ENCODE measurements around the gene TCF4.

The TCF4 gene

DNA sequence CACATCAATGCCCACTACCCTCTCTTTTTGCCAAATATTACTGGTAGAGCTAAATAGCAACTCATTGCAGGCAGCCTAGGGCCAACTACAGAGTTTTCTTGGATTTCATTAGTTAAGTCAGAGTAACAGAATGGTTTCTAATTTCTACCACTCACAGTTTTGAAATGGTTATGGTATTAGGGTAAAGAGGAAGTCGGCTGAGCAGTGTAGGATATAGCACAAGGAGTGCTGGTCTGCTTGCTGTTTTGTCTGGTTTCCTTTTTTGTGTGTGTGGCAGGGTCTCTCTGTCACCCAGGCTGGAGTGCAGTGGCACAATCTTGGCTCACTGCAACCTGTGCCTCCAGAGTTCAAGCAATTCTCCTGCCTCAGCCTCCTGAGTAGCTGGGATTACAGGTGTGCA, 339.5 kb downstream of the TCF4 start:
- DNase-seq = no peak

DNA sequence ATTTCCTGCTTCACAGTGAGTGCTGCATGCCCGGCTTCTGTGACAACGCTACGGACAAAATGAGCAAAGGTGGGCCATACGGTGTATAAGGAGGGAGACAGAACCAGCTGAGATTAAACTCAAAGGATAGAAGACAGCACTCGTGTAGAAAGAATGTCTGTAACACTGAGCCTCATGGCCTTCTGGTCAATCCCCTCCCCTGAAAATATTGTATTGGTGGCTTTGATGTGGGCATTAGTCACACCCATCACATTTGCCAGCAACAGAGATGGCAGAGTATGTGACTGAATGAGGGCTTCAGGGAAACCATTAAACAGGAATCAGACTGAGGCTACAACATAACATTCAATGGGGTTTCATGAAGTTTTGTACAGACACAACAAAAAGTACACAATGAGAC, 341.0 kb downstream of the TCF4 start:
- DNase-seq = no peak

DNA sequence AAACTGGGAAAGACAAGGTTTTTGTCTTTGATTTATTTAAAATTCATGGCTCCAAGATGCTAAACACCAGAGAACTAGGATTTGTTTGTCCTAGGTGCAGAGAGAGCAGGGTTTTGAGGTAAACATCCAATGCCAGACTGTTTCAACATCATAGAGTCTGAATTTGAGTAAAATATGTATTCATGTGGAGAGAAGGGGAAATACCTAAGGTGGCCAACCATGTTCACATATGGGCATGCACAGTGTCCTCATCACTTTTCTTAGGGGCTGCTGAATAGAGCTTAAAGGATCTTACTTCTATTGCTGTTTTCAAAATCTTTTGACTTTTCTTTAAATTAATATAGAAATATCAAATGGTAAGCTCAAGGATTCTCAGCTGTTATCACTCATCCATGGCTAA, 341.7 kb downstream of the TCF4 start:
- no peak for DNase-seq

DNA sequence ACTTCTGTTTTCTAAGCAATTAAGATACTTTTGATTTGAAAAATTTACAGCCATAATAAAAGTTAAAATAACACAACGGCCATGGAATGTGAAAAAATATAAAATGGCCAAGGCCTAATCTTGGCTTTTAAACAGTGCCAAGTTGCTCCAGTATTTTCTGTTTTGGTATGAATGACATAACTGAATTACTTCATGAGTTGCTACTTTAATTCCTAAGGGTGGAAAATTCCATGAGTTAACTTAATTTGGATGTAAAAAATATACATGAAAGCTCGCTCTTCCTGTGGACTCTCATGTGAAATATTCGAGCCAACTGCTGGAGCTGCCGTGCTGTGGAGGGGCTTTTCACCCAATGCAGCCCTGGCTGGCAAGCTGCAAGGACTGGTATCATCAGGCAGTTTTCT, 342.8 kb downstream of the TCF4 start:
- DNase-seq = no peak

DNA sequence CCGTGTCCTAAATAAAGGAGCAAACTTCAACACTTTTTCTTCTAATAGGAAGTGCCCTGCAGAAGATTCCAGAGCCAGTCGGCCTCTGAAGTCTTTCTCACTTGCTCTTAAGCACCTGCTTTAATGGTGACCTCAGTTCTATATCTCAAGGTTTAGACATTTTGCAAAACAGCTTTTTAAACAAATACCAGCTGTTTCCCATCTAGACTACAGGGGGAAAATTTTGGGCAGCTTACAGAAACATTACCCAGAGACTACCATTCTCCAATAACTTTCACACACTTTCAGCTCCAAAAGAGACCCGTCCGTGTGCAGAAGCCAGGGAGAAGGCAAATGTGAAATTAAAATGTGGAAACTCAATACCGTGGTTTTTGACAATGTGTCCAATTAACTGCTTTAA, 343.4 kb downstream of the TCF4 start:
- no peak for DNase-seq

DNA sequence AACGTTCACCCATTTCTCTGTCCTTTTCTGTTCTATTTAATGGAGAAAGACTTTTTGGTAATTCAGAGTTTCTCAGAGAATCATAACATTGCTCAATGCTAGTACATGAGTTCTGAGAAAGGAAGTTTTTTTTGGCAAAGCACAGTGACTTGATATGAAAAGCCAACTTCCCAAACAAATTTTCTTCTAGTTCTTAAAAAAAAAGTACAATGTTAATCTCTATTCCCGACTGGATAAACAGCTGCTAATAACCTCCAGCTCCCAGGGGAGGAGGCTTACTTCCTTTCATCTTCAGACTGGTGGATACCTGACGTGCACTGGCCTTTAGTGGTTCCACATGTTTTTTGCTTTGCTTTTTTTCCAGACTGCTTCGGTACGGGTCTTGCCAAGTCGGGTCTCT, 344.1 kb downstream of the TCF4 start:
- DNase-seq = no peak

DNA sequence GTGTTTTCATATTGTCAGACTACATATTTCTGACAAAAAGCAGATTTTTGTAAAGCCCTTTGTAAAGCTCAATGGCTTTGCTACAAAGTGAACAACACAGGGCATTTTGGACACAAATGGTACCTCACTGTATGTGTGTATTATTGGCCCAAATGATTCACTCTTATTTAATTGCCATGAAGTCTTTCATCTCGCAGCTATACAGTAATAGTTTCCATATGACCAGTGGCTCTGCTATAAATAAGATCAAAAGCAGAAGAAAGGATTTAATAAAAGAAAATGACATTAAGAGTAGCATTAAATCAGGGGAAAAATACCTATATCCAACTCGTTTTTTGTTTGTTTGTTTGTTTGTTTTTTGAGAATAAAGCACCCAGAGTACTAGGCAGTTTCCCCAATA, 344.7 kb downstream of the TCF4 start:
- no peak for DNase-seq

DNA sequence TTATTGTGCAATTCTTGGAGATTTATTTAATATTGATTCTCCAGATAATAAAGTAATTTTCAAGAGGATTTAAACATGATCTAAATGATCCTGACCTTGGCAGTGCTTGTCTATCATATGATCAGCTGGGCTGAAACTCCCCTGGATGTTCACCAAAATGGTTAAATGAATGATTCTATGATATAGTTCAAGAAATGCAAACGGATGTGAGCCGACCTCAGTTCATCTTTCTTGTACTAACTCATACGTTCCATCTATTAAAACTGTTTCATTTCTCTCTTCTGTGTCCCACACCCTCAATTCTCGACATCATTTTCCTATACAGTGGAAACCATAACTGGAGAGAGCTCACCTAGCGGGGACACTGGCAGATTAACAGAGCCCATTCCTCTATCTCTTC, 347.0 kb downstream of the TCF4 start:
- DNase-seq = no peak

DNA sequence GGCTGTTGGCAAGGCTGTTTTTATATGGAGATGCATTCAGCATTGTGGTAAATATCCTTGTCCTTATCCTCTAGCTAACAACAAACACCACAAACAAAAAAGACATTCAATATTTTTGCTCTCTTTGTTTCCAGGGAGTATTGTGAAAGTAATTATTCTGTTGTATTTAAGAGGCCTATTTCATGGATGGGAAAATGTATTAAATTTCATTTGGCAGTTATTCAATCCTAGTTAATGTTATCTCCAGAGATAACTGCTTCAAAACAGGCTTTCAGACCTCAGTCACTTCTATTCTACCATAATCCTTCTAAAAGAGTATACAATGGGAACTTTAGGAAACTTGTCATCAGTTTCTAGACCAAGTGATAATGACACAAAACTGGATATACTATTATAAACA, 348.3 kb downstream of the TCF4 start:
- no peak for DNase-seq

DNA sequence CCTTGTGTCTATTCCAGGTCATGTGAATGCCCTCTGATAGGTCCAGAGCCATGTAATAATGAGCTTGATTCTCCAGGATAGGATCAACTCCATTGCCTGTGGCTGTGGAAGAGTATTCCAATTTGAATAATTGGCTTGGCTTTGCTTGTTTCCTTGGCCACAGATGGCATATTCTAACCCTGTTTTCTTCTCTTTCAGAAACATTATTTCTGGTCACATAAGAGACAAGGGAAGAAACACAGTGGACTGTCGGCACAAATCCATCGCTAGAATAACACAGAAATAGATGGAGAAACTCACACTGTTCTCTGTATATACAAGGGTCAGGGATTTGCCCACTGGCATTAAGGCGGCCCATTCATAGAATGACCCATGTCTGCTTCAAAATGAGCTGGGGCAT, 350.3 kb downstream of the TCF4 start:
- no peak for DNase-seq

DNA sequence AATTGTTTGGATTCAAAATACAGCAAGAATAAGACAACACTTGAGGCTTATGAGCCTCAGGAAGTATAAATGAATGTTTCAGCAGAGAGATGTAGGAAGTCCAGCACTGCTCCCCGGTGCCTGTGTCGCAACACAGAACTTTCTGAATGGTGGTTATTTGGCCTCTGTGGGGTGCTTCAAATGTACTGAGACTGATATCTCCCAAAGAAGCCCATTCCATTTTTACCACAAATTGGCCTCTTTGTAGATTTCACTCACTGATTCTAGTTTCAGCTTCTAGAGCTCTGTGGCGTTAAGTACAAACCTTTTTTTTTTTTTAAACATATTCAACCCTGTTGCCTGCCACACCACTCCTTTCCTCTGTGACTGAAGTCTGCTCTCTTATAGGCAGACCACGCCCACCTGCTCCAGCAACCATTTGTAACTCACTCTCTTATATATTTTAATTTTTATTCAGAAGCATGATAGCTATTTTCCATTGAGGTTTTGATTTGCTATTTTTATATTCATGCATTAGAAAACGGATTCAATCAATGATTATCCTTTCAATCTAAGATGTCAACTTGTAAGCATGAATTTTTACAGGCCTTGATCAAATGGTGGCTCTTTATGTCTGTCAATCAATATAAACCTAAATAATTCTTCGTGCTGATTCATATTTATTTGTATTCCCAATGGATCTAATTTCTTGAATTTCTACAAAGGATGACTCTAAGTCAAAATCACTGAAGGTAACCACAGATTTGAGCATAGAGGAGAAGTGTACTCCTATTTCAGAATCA, 351.7 kb downstream of the TCF4 start:
- DNase-seq = no peak

DNA sequence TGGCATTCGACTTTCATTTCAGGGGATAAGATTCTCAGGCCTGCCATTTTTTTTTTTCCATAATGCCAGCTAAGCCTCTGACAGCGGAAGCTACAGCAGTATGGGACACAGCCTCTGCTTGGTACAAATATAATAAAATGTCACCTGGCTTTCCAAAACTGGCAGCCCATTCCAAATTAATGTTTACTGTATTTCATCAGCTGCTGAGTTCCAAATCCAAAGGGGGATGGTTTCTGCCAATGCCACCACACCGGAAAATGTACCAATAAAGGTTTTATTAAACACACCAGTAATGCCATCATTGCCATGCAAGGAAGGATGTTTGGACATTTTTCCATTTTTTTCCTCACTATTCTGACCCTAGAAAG, 352.9 kb downstream of the TCF4 start:
- DNase-seq = no peak

DNA sequence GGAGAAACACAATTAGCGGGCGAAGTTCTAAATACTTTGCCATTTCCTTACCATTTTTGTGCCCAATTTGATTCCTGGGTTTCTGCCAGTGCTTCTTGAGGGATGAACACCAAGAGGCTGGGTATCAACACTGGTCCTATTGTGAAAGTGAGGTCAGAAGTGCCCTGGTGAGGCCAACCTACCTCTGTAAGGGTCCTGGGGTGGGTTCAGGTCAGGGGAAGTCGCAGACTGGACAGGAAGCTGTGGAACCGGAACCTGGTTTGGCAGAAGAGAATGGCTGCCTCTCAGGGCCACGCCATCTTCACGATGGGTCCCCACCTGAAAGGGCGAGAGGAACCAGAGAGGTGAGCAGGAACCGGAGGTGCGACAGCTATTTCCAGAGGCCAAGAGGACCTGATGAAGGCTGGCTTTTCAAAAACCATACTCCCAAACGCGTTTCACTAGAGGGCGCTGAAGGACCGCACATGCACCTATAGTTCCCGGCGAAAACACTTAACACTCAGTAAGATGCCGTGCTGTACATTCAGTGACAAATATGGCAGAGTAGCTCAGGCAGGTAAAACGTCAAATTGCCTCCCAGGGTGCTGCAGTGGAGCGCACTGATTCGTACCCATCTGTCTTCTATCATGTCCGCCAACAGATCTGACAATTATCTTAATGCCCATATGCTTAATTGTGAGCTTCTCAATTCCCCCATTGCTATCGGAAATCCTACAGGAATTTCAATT, 353.5 kb downstream of the TCF4 start:
- peak; percentile 55 for DNase-seq

DNA sequence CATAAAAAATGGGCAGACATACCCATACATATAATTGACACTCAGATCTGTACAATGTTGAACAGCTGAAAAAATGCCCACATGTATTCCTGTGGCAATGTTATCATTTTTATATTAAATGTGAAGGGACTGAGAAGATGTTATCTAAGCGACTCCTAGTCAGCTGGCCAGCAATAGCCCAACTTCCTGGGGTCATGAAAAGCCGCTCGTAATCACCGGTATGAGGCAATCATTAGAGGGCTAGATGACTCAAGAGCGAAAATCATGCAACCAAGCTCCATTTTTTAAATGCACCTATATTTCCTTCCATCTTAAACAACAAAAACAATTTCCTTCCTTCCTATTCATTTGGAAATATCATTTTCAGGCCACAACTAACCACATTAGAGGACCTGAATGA, 354.1 kb downstream of the TCF4 start:
- no peak for DNase-seq

DNA sequence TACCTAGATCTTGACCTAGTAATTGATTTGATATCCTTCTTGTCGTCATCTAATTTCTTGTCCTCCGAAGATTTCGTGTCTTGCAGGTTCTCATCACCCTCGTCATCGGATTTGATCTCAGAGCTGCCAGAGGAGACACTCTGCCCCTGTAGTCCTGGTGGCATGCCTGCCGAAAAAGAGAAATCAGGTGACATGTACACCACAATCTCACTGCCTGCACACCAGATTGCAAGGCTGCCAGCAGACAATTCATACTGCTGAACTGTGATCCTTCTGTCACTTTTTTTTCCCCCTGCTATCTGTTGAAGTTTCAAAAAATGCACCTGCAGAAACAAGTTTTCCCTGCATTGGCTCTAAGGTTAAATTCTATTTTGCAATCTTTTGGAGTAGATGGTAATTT, 355.5 kb downstream of the TCF4 start:
- DNase-seq = no peak

DNA sequence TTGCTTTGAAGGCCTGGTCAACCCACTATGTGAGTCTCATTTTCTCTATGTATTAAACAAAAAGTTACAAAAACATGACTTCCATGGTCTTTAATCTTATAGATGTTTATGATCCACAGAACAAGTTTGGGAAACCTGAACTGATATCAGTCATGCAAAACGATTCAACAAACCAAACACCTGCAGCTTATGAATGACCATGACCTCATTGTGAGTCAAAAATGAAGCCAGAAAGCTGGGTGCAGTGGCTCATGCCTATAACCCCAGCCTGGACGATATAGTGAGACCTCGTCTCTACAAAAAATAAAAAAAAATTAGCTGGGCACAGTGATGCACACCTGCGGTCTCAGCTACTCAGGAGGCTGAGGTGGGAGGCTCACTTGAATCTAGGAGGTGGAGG, 358.3 kb downstream of the TCF4 start:
- DNase-seq = no peak

DNA sequence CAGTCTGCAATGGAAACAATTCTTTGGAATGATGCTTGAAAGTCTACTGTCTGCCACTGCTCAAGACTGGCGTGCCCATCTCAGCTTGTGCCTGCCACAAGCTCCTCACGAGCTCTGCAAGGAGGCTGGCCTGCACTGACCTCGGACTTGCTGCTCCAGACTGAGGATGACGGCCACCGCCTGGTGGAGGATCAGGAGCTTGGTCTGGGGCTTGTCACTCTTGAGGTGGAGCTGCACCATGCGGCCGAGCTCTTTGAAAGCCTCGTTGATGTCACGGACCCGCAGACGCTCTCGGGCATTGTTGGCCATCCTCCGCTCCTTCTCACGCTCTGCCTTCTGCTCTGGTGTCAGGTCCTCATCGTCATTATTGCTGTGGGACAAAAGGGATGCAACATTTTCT, 359.3 kb downstream of the TCF4 start:
- no peak for DNase-seq

DNA sequence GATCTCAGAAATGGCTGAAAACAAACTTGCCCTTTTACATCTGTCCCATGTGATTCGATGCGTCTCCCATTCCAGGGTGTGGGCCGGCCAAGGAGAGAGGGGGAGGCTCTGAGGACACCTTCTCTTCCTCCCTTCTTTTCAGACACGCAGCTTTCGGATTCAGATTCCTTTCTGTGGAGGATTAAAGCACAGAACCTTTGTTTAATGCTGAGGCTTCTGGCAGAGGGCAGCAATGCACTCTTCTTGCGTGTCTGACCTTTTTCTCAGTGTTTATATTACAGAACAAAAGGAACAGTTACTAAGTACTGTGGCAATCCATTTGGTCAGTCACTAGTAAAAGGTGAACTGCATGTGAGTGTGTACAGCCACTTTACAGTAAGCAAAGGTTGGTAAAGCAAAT, 359.8 kb downstream of the TCF4 start:
- DNase-seq = no peak

DNA sequence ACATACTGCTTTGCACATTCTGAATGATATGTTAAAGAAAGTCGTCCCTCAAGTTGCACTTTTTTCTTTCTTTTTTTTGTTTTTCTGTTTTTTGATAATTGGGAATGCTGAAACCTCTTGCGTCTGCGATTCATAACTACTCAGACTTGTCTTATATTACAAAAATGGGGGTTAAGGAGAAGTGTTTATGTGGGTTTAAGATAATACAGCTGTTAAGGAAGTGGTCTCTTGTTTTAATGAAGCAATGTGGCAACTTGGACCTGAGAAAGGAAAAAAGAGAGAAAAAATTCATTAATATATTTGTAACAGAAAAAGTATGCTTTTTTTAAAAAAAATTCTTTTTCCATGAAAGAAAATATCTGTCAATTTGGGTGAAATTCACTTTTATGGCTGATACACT, 360.2 kb downstream of the TCF4 start:
- no peak for DNase-seq

DNA sequence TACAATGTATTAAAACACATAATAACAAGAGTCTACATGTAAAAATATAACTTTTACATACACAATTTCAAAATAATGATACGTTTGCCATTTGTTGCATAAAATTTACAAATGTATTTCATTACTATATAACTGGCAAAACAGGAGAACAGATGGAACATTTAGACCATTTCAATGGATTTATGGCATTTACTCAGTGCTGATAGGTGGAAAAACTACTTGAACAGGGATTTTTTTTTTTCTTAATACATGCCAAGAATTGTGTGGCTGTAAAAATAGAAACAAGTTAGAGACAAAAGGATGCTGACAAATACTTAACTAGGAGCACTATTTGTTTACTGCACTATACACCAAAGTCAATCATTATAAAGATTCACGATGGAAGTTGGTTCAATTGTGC, 361.9 kb downstream of the TCF4 start:
- no peak for DNase-seq

DNA sequence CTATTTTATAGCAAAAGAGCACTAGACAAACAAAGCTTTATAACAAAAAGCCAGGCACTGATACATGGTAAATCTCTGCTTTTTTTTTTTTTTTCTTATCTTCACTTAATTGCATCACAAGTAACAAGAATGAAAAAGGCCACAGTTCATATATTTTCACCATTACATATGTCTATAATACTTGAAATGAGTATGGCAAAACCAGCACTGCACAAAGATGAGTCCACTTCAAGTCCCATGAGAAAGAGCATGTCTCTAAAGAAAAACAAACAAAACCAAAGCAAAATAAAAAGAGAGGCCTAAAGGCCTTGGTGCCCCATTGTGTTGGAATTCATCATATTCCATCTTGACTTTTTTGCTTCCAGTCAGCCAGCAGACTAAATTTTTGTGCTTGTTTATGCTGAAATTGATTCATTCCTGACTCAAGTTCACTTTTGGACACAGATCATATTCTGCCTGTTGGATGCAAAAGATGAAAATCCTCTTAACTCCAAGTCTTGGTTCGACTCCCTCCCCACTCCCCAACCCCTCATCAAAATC, 363.8 kb downstream of the TCF4 start:
- no peak for DNase-seq

DNA sequence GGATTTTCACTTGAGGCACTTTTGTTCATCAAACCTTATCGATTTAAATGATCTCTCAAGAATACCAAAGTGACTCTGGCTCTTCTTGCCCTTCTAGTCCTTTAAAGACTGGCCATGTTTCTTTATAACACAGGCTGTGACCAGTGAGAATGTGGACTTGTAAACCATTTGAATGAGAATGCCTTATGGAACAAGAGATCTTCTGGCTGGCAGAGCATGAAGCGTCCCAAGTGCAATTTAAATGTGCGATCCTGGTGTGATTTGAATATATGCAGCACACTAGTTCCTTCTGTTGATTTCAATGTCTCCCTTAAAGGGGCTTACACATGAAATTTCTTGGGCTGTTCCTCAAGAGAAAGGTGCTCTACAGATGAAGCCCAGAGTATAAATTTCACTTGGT, 366.4 kb downstream of the TCF4 start:
- DNase-seq = no peak

DNA sequence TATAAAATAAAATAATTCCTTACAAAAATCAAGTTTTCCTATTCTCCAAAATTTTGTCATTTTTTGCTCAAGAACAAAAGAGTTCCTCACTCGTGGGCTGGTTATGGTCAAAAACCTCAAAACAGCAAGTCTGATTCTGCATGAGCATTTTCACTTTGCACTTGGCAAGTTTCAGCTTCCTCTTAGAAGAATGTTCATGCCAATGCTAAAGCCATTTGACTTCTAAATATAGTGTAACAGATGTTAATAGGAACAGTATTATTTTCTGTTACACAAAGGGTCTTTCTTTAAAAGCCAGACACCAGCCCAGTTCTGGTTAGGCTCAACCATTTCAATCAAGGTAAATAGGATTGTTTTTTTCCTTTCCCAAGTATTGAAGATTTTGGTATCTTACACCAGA, 367.5 kb downstream of the TCF4 start:
- DNase-seq = no peak

DNA sequence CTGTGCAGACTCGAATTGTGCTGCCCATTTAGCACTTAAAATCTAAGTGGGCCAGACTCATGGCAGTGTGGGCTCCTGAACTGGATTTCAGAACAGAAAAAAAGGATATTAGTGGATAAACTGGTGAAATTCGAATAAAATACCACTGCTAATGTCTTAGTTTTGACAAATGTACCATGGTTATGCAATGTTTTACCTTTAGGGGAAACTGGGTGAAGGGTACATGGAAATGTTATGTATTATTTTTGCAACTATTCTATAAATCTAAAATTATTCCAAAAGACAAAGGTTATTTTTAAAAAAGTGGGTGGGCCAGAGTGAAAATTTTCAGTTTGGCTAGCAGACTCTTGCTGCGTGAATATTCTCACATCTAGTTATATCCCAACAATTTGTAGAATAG, 368.2 kb downstream of the TCF4 start:
- DNase-seq = no peak

DNA sequence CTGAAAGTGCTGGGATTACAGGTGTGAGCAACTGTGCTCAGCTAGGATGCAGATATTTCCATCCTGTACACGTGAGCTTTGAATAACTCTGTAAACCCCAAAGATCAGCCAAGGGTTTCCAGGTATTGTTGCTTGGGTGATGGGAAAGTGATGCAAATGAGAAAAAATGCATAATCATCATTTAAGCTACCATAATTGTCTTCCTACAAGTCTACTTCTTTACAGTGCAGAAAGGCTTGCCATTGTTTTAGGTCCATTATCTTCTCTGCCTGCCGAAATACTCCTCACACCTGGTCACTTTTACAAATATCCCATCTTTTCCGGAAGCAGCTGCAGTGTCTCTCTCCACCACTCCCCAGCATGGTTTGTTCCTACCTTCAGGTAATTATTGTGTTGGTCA, 368.9 kb downstream of the TCF4 start:
- no peak for DNase-seq

Data from CD4-positive, alpha-beta T cell treated with Interferon gamma for 1 hour (primary cell).